Activated naive CD8-positive, alpha-beta T cell treated with anti-CD3 and anti-CD28 coated beads, Interleukin-2, amount 10 ng/mL, durations not matched to agents 7 days and 5 days (primary cell): Measurements from ENCODE around the gene COP1. TPM values are rescaled to one million over a fixed set of nuclear protein-coding genes. Genes with fewer than 3 reads are reported as not detected.
"Not testable (repeated sequence)": the region's sequence is repeated elsewhere in the genome, so short reads cannot be mapped to it uniquely, and the experiment has no call there.

Experiments
- ATAC-seq: fragments of 150-1000 bp; cut with Tn5 transposase; one replicate; pipeline ENCODE4 v1.10.0; 2021; ENCODE audit warnings: low read depth, moderate library complexity
- POLR2A ChIA-PET: fragments of 350-600 bp; sonication (Branson Sonifier 250); formaldehyde crosslinking; loops from one replicate; lab custom pipeline; 2021; ENCODE audit warnings: antibody characterized with exemption; lab: Charles Lee
- DNase-seq: peaks from one replicate; pipeline ENCODE4 v3.0.0; 2021
- H3K27ac Mint-ChIP-seq: one replicate; pipeline ENCODE4 v1.8.0; 2022; ENCODE audit warnings: mild to moderate bottlenecking, mixed read lengths
- H3K27me3 Mint-ChIP-seq: one replicate; pipeline ENCODE4 v1.8.0; 2022; ENCODE audit warnings: mild to moderate bottlenecking, moderate library complexity, mixed read lengths
- H3K36me3 Mint-ChIP-seq: one replicate; pipeline ENCODE4 v1.8.0; 2021; ENCODE audit warnings: mild to moderate bottlenecking, mixed read lengths
- H3K4me1 Mint-ChIP-seq: one replicate; pipeline ENCODE4 v1.8.0; 2021; ENCODE audit warnings: mixed read lengths
- H3K4me3 Mint-ChIP-seq: one replicate; pipeline ENCODE4 v1.8.0; 2022; ENCODE audit warnings: mild to moderate bottlenecking, moderate library complexity, mixed read lengths
- H3K9me3 Mint-ChIP-seq: one replicate; pipeline ENCODE4 v1.8.0; 2021; ENCODE audit warnings: mixed read lengths
- total RNA-seq, 2 experiments: library from RNA; stranded (reverse); gene quantifications; one replicate each; pipeline ENCODE4 v1.2.3, GENCODE V29; 2021

The COP1 gene
- total RNA-seq, 2 experiments from 2014 or later, result 43.2 to 46.8 TPM

GRCh38 chr1:175983363-175983762 lies 223.7 kb downstream of the COP1 start:
- H3K9me3 Mint-ChIP-seq, result peaks cover 13% of the 10 kb centered on the region
- H3K27me3 Mint-ChIP-seq, H3K4me3 Mint-ChIP-seq, H3K27ac Mint-ChIP-seq, ATAC-seq, POLR2A ChIA-PET, DNase-seq, H3K4me1 Mint-ChIP-seq: not testable (repeated sequence)
- H3K36me3 Mint-ChIP-seq, result peaks cover 69% of the 10 kb centered on the region

GRCh38 chr1:175981128-175981527 lies 226.0 kb downstream of the COP1 start:
- POLR2A ChIA-PET, result no interaction called here
- Mint-ChIP-seq H3K27me3 (no peaks in the 10 kb centered on the region), H3K36me3 (peaks cover 60% of the 10 kb centered on the region), H3K4me3 (no peak overlapping the region), H3K9me3 (peaks cover 12% of the 10 kb centered on the region), H3K27ac (no peak overlapping the region), H3K4me1 (no peaks in the 10 kb centered on the region)
- DNase-seq (no peak), ATAC-seq (no peak)

- no peak overlapping the region for H3K4me3 Mint-ChIP-seq
- no peak overlapping the region for H3K27ac Mint-ChIP-seq
- ATAC-seq (no peak), DNase-seq (no peak)
- no peaks in the 10 kb centered on the region for H3K27me3 Mint-ChIP-seq
- POLR2A ChIA-PET, result no interaction called here
- peaks cover 50% of the 10 kb centered on the region for H3K36me3 Mint-ChIP-seq
- H3K4me1 Mint-ChIP-seq, result no peaks in the 10 kb centered on the region
- peaks cover 7% of the 10 kb centered on the region for H3K9me3 Mint-ChIP-seq
These were observed 228.2 kb downstream of the COP1 start for GRCh38 chr1:175978926-175979325.

- ATAC-seq (no peak), DNase-seq (no peak)
- Mint-ChIP-seq H3K27ac (no peak overlapping the region), H3K9me3 (peaks cover 7% of the 10 kb centered on the region), H3K4me1 (no peaks in the 10 kb centered on the region), H3K36me3 (peaks cover 50% of the 10 kb centered on the region), H3K27me3 (no peaks in the 10 kb centered on the region), H3K4me3 (no peak overlapping the region)
- POLR2A ChIA-PET, result no interaction called here
These were observed 228.6 kb downstream of the COP1 start for GRCh38 chr1:175978476-175978875.

GRCh38 chr1:175976865-175977642 lies 230.0 kb downstream of the COP1 start:
- peaks cover 7% of the 10 kb centered on the region for H3K9me3 Mint-ChIP-seq
- DNase-seq (no peak), ATAC-seq (no peak)
- peaks cover 43% of the 10 kb centered on the region for H3K36me3 Mint-ChIP-seq
- H3K4me1 Mint-ChIP-seq, result no peaks in the 10 kb centered on the region
- POLR2A ChIA-PET, result no interaction called here
- H3K27me3 Mint-ChIP-seq, result no peaks in the 10 kb centered on the region
- no peak overlapping the region for H3K4me3 Mint-ChIP-seq
- no peak overlapping the region for H3K27ac Mint-ChIP-seq

- no peaks in the 10 kb centered on the region for H3K27me3 Mint-ChIP-seq
- H3K36me3 Mint-ChIP-seq, result peaks cover 25% of the 10 kb centered on the region
- no peak overlapping the region for H3K27ac Mint-ChIP-seq
- H3K4me3 Mint-ChIP-seq, result no peak overlapping the region
- DNase-seq (no peak), ATAC-seq (no peak)
- no peaks in the 10 kb centered on the region for H3K4me1 Mint-ChIP-seq
- peaks cover 2% of the 10 kb centered on the region for H3K9me3 Mint-ChIP-seq
- POLR2A ChIA-PET, result no interaction called here
These were observed 237.9 kb downstream of the COP1 start for GRCh38 chr1:175969231-175969630.

GRCh38 chr1:175968486-175969172 lies 238.5 kb downstream of the COP1 start:
- ATAC-seq, result no peak
- Mint-ChIP-seq H3K9me3 (peaks cover 2% of the 10 kb centered on the region), H3K27ac (no peak overlapping the region), H3K36me3 (peaks cover 21% of the 10 kb centered on the region), H3K27me3 (no peaks in the 10 kb centered on the region), H3K4me1 (no peaks in the 10 kb centered on the region), H3K4me3 (no peak overlapping the region)
- POLR2A ChIA-PET, result no interaction called here
- DNase-seq, result no peak

- H3K36me3 Mint-ChIP-seq, result peaks cover 27% of the 10 kb centered on the region
- H3K27ac Mint-ChIP-seq, result no peak overlapping the region
- POLR2A ChIA-PET, result no interaction called here
- DNase-seq, result no peak
- H3K4me1 Mint-ChIP-seq, result no peaks in the 10 kb centered on the region
- no peak for ATAC-seq
- no peaks in the 10 kb centered on the region for H3K9me3 Mint-ChIP-seq
- H3K4me3 Mint-ChIP-seq, result no peak overlapping the region
- H3K27me3 Mint-ChIP-seq, result no peaks in the 10 kb centered on the region
These were observed 243.3 kb downstream of the COP1 start for GRCh38 chr1:175963740-175964139.

GRCh38 chr1:175960169-175960568 lies 246.9 kb downstream of the COP1 start:
- H3K4me1 Mint-ChIP-seq, result no peaks in the 10 kb centered on the region
- H3K27ac Mint-ChIP-seq, result no peak overlapping the region
- ATAC-seq (no peak), DNase-seq (no peak)
- H3K9me3 Mint-ChIP-seq, result peaks cover 1% of the 10 kb centered on the region
- peaks cover 31% of the 10 kb centered on the region for H3K36me3 Mint-ChIP-seq
- no peak overlapping the region for H3K4me3 Mint-ChIP-seq
- POLR2A ChIA-PET, result no interaction called here
- H3K27me3 Mint-ChIP-seq, result no peaks in the 10 kb centered on the region

GRCh38 chr1:175951627-175952026 lies 255.5 kb downstream of the COP1 start:
- DNase-seq (no peak), ATAC-seq (no peak)
- Mint-ChIP-seq H3K27me3 (no peaks in the 10 kb centered on the region), H3K4me1 (peaks cover 3% of the 10 kb centered on the region), H3K27ac (peak overlapping the region; percentile 21), H3K36me3 (peaks cover 53% of the 10 kb centered on the region), H3K4me3 (no peak overlapping the region), H3K9me3 (peaks cover 1% of the 10 kb centered on the region)
- POLR2A ChIA-PET, result no interaction called here

GRCh38 chr1:175947771-175948170 lies 259.3 kb downstream of the COP1 start:
- no peak overlapping the region for H3K27ac Mint-ChIP-seq

GRCh38 chr1:175944591-175944990 lies 262.5 kb downstream of the COP1 start:
- H3K36me3 Mint-ChIP-seq, result peaks cover 60% of the 10 kb centered on the region
- DNase-seq (no peak), ATAC-seq (no peak)
- POLR2A ChIA-PET, result no interaction called here
- H3K9me3 Mint-ChIP-seq, result peaks cover 2% of the 10 kb centered on the region
- H3K27ac Mint-ChIP-seq, result no peak overlapping the region
- no peaks in the 10 kb centered on the region for H3K27me3 Mint-ChIP-seq
- no peaks in the 10 kb centered on the region for H3K4me1 Mint-ChIP-seq
- H3K4me3 Mint-ChIP-seq, result no peak overlapping the region

More at GRCh38 chr1:175947771-175948170, 259.3 kb downstream of the COP1 start:
- Mint-ChIP-seq H3K36me3 (peaks cover 51% of the 10 kb centered on the region), H3K4me1 (peaks cover 3% of the 10 kb centered on the region), H3K27me3 (no peaks in the 10 kb centered on the region), H3K4me3 (no peak overlapping the region), H3K9me3 (no peaks in the 10 kb centered on the region)
- POLR2A ChIA-PET, result no interaction called here
- no peak for ATAC-seq
- no peak for DNase-seq

GRCh38 chr1:175941164-175941563 lies 265.9 kb downstream of the COP1 start:
- Mint-ChIP-seq H3K4me1 (no peaks in the 10 kb centered on the region), H3K9me3 (peaks cover 2% of the 10 kb centered on the region), H3K4me3 (no peak overlapping the region), H3K36me3 (peaks cover 62% of the 10 kb centered on the region), H3K27me3 (no peaks in the 10 kb centered on the region), H3K27ac (no peak overlapping the region)
- no peak for ATAC-seq
- POLR2A ChIA-PET, result no interaction called here
- DNase-seq, result no peak

GRCh38 chr1:175936736-175937135 lies 270.4 kb downstream of the COP1 start:
- no peak for ATAC-seq
- no peak for DNase-seq
- POLR2A ChIA-PET, result no interaction called here
- H3K27ac Mint-ChIP-seq, result no peak overlapping the region
- H3K27me3 Mint-ChIP-seq, result no peaks in the 10 kb centered on the region
- no peaks in the 10 kb centered on the region for H3K4me1 Mint-ChIP-seq
- H3K4me3 Mint-ChIP-seq, result no peak overlapping the region
- H3K9me3 Mint-ChIP-seq, result peaks cover 2% of the 10 kb centered on the region
- H3K36me3 Mint-ChIP-seq, result peaks cover 47% of the 10 kb centered on the region
